Spleen (tissue), 13 donors: ENCODE results near the gene SULT1B1. TPM values are rescaled to one million over a fixed set of nuclear protein-coding genes. Genes with fewer than 3 reads are reported as not detected.
A peak's percentile ranks its signal among the peaks of the same experiment; 100 is the strongest.

ENCODE experiments used
- DNase-seq: peaks from one replicate; pipeline ENCODE4 v3.0.0-alpha.2; 2020
- H3K27ac ChIP-seq, 8 donors: fragments of 200-600 bp; sonication (generic) in 7 of 8; 1 replicate in 4 of 8; 2 replicates in 4 of 8; pipeline versions ENCODE4 v1.5.0 to v1.8.0; 2016 to 2021; ENCODE audit warnings: inconsistent platforms in 4 of 8, mild to moderate bottlenecking in 4 of 8, moderate library complexity in 1 of 8
- H3K27me3 ChIP-seq, 7 donors: fragments of 200-600 bp; sonication (generic) in 6 of 7; replicated peaks in 1 of 7; 1 replicate in 4 of 7; 2 replicates in 3 of 7; pipeline versions ENCODE4 v1.5.0 to v1.8.0; 2016 to 2021; ENCODE audit warnings: inconsistent platforms in 3 of 7, mild to moderate bottlenecking in 1 of 7
- H3K36me3 ChIP-seq, 6 donors: fragments of 200-600 bp; sonication (generic) in 5 of 6; 1 replicate in 4 of 6; 2 replicates in 2 of 6; pipeline versions ENCODE4 v1.5.0 to v1.8.0; 2016 to 2021; ENCODE audit warnings: inconsistent platforms in 2 of 6
- H3K4me1 ChIP-seq, 6 donors: fragments of 200-600 bp; sonication (generic) in 5 of 6; 1 replicate in 3 of 6; 2 replicates in 3 of 6; pipeline versions ENCODE4 v1.5.0 to v1.8.0; 2016 to 2021; ENCODE audit warnings: inconsistent platforms in 3 of 6
- H3K4me3 ChIP-seq, 8 donors: fragments of 200-600 bp; sonication (generic) in 7 of 8; 1 replicate in 4 of 8; 2 replicates in 4 of 8; pipeline versions ENCODE4 v1.5.0 to v1.8.0; 2016 to 2021; ENCODE audit warnings: inconsistent platforms in 4 of 8, mild to moderate bottlenecking in 4 of 8, moderate library complexity in 2 of 8
- H3K9me3 ChIP-seq, 8 donors: fragments of 200-600 bp; sonication (generic) in 7 of 8; 1 replicate in 4 of 8; 2 replicates in 4 of 8; pipeline versions ENCODE4 v1.5.0 to v1.8.0; 2016 to 2021; ENCODE audit warnings: inconsistent platforms in 4 of 8
- POLR2A ChIP-seq, 3 donors: fragments of 450-650 bp; IDR thresholded peaks; one replicate each; pipeline ENCODE4 v1.5.1; 2017; ENCODE audit warnings: antibody characterized with exemption in 3 of 3, mild to moderate bottlenecking in 1 of 3
- POLR2AphosphoS5 ChIP-seq, 3 donors: sonication (generic); formaldehyde crosslinking; IDR thresholded peaks; one replicate each; pipeline ENCODE4 v1.5.1; 2017; ENCODE audit warnings: antibody characterized with exemption in 3 of 3
- WGBS, 5 donors: extraction: QIAGEN DNeasy Blood & Tissue Kit in 3 of 5; methylation state at CpG; one replicate each; pipeline versions ENCODE4 v1.1.5 to v1.1.7; 2013 to 2018; 5-methylcytosine and 5-hydroxymethylcytosine counted together
- intact Hi-C: fragments of 100-400 bp; cut with DNase I; formaldehyde crosslinking; loops from one replicate; pipeline ENCODE4 v1.15.0; 2023; ENCODE audit warnings: low total_unique reads
- long read RNA-seq, 2 donors: transcript quantifications; one replicate each; lab custom pipeline, GENCODE V29; 2026
- polyA plus RNA-seq, 3 donors: library from polyadenylated mRNA; stranded (reverse); fragments of 200-250 nt; gene quantifications; one replicate each; pipeline ENCODE4 v1.2.1, GENCODE V29; 2013
- total RNA-seq, 7 donors: library from RNA; depleted of rRNA in 3 of 7; stranded (reverse); fragments of >200 nt in 3 of 7; fragmentation: NEBNext Ultra II Directional in 4 of 7; extraction: Animal tissue kit (Norgen Biotek cat#: 25700) in 4 of 7; gene quantifications; one replicate each; pipeline versions ENCODE4 v1.1.0 to v1.2.1, GENCODE V29; 2016 to 2021
- TF ChIP-seq, protein P1 (sequence below), 11 experiments: fragments of 200-600 bp in 7 of 11; fragments of 450-650 bp in 4 of 11; sonication (generic) in 4 of 11; IDR thresholded peaks in 8 of 11; conservative IDR thresholded peaks in 3 of 11; 1 replicate in 7 of 11; 2 replicates in 4 of 11; pipeline versions ENCODE4 v1.4.0 to v1.8.0; 2016 to 2021; ENCODE audit warnings: antibody characterized with exemption in 11 of 11, inconsistent platforms in 4 of 11, mild to moderate bottlenecking in 1 of 11
- donor health status: healthy with polysubstance abuse.
- donor health status: DM: no; HTN: no; CAD: no; lungs with moderate emphysema.
- donor health status: DM: no; HTN: no; CAD: no.
- donor health status: Bipolar disorder and iron deficiency.
- donor health status: healthy.
- donor health status: DM: no; HTN: no; CAD: no.
- donor health status: DM: yes; HTN: yes; CAD: no.

SULT1B1 gene
- total RNA-seq (10 to 100 TPM; 14.4 to 53.1 (median 33.4) TPM), polyA plus RNA-seq (1 to 10 TPM; 1.1 to 4.3 (median 1.4) TPM)
- long read RNA-seq, donor 1, result 0 reads
- long read RNA-seq, donor 2, full-length matches to known transcripts, result 1 of 1 reads
- long read RNA-seq, donor 2, partial matches to known transcripts, result 0 of 1 reads
- long read RNA-seq, donor 2, other reads (novel, unspliced or antisense), result 0 of 1 reads

DNA sequence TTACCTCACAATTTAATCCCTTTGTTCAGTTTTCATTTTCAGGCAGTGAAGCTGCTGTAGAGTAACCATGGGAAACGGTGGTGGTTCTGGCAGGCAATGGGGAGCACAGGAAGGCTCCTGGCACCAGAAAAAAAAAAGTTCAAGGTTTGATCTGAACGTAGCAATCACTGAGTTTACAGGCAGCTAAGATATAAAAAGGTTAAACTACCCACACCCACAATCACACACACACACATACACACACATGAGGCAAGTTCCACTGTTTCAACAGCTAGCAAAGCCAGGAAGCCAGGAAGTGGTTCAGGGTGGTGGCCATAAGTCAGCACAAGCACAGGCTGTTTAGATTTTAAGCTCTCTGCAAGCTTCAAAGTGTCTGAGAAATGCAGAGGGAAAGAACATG, at the start of gene SULT1B1:
Gene SULT1B1 (minus strand): TSS at position 166 of the 400 bp plus-strand sequence. CDS start 5,403 bp downstream, outside the sequence.
- Histone ChIP-seq H3K27me3 (no peaks in the 10 kb centered on the region), H3K9me3 (no peaks in the 10 kb centered on the region), H3K27ac (peak within 1 kb of the TSS; percentile 50 to 86 (median 80)), H3K36me3 (no peaks in the 10 kb centered on the region), H3K4me3 (peak within 1 kb of the TSS in 6 of 8 donors; percentile 20 to 55 (median 29)), H3K4me1 (peaks cover 3 to 47% (median 20%) of the 10 kb centered on the region in 6 donors)
- DNase-seq, result peak; percentile 78
- WGBS, 5 donors, result 6 to 15% (median 11%) methylated on average over 2 of the region's 2 CpGs
- TF ChIP-seq, protein P1, sequence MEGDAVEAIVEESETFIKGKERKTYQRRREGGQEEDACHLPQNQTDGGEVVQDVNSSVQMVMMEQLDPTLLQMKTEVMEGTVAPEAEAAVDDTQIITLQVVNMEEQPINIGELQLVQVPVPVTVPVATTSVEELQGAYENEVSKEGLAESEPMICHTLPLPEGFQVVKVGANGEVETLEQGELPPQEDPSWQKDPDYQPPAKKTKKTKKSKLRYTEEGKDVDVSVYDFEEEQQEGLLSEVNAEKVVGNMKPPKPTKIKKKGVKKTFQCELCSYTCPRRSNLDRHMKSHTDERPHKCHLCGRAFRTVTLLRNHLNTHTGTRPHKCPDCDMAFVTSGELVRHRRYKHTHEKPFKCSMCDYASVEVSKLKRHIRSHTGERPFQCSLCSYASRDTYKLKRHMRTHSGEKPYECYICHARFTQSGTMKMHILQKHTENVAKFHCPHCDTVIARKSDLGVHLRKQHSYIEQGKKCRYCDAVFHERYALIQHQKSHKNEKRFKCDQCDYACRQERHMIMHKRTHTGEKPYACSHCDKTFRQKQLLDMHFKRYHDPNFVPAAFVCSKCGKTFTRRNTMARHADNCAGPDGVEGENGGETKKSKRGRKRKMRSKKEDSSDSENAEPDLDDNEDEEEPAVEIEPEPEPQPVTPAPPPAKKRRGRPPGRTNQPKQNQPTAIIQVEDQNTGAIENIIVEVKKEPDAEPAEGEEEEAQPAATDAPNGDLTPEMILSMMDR (IDR thresholded peaks at IDR 0.05 in 8 of 11, conservative IDR thresholded peaks at IDR 0.05 in 3 of 11), result no peak
- TF ChIP-seq POLR2AphosphoS5 (IDR thresholded peaks at IDR 0.05), result peak in 1 of 3 donors; percentile 87
- TF ChIP-seq POLR2A (IDR thresholded peaks at IDR 0.05), result no peak
- intact Hi-C loops, result no loop called here

GRCh38 chr4:69800599-69800998, 40.2 kb upstream of the SULT1B1 start:
- H3K9me3 ChIP-seq, result peaks cover 0 to under 1% (median 0%) of the 10 kb centered on the region in 8 donors
- 84 to 97% (median 92%) methylated on average over 1 of the region's 1 CpG for WGBS, 5 donors
- no peaks in the 10 kb centered on the region for H3K27me3 ChIP-seq
- no peak for DNase-seq
- H3K4me1 ChIP-seq, result no peaks in the 10 kb centered on the region
- H3K36me3 ChIP-seq, result no peaks in the 10 kb centered on the region
- intact Hi-C loops, result no loop called here
- no peak overlapping the region for H3K27ac ChIP-seq
- TF ChIP-seq POLR2AphosphoS5 (IDR thresholded peaks at IDR 0.05) (no peak), POLR2A (IDR thresholded peaks at IDR 0.05) (no peak)
- TF ChIP-seq, protein P1 (IDR thresholded peaks at IDR 0.05 in 8 of 11, conservative IDR thresholded peaks at IDR 0.05 in 3 of 11), result no peak
- H3K4me3 ChIP-seq, result no peak overlapping the region

- H3K9me3 ChIP-seq, result peaks cover 0 to 4% (median 0%) of the 10 kb centered on the region in 8 donors
- no peak for DNase-seq
- intact Hi-C loops, result no loop called here
- TF ChIP-seq, protein P1 (IDR thresholded peaks at IDR 0.05 in 8 of 11, conservative IDR thresholded peaks at IDR 0.05 in 3 of 11), result no peak
- TF ChIP-seq POLR2AphosphoS5 (IDR thresholded peaks at IDR 0.05), result no peak
- TF ChIP-seq POLR2A (IDR thresholded peaks at IDR 0.05), result no peak
- no peaks in the 10 kb centered on the region for H3K4me1 ChIP-seq
- H3K27ac ChIP-seq, result no peak overlapping the region
- H3K36me3 ChIP-seq, result no peaks in the 10 kb centered on the region
- WGBS, 5 donors, result 76 to 93% (median 85%) methylated on average over 3 of the region's 3 CpGs
- H3K4me3 ChIP-seq, result no peak overlapping the region
- H3K27me3 ChIP-seq, result no peaks in the 10 kb centered on the region
These were observed 38.9 kb upstream of the SULT1B1 start for GRCh38 chr4:69799337-69799736.

DNA sequence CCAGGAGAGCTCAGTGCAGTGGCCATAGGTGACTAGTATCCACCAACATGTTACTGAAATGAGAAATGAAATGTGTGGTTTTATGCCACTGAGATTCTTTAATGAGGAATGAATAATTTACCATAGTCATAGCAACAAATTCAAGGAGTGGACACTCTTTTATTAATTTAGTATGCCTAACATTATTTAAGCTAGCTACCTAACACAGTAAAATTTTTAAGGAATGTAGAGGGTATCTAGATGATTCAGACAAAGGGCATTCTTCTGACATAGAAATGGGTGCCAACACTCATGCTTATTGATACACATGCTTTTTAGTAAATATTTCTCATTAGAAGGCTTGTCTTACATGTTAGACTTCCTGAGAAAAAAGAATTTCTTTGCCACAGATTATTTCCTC, 33.3 kb upstream of the SULT1B1 start:
- H3K36me3 ChIP-seq, result no peaks in the 10 kb centered on the region
- H3K27ac ChIP-seq, result no peak overlapping the region
- intact Hi-C loops, result no loop called here
- DNase-seq, result no peak
- H3K27me3 ChIP-seq, result no peaks in the 10 kb centered on the region
- peaks cover 0 to 4% (median 0%) of the 10 kb centered on the region in 8 donors for H3K9me3 ChIP-seq
- TF ChIP-seq POLR2A (IDR thresholded peaks at IDR 0.05) (no peak), POLR2AphosphoS5 (IDR thresholded peaks at IDR 0.05) (no peak)
- TF ChIP-seq, protein P1 (IDR thresholded peaks at IDR 0.05 in 8 of 11, conservative IDR thresholded peaks at IDR 0.05 in 3 of 11), result no peak
- H3K4me1 ChIP-seq, result no peaks in the 10 kb centered on the region
- H3K4me3 ChIP-seq, result no peak overlapping the region
